HEK293 (cell line): ENCODE measurements around the gene FGR.

Experiments used
- CTCF ChIP-seq: fragments of 450-650 bp; formaldehyde crosslinking; IDR thresholded peaks from 2 replicates; pipeline ENCODE4 v1.5.1; 2016; ENCODE audit warnings: missing biosample characterization, missing genetic modification characterization
- SCRT1 ChIP-seq: fragments of 450-650 bp; formaldehyde crosslinking; IDR thresholded peaks from 2 replicates; pipeline ENCODE4 v1.5.1; 2016; ENCODE audit warnings: missing biosample characterization, missing genetic modification characterization, borderline replicate concordance
- YY1 ChIP-seq: fragments of 450-650 bp; formaldehyde crosslinking; IDR thresholded peaks from 2 replicates; pipeline ENCODE4 v1.5.1; 2018; ENCODE audit warnings: missing biosample characterization, missing genetic modification characterization
- ZNF175 ChIP-seq: fragments of 450-650 bp; formaldehyde crosslinking; IDR thresholded peaks from 2 replicates; pipeline ENCODE4 v1.5.1; 2016; ENCODE audit warnings: missing biosample characterization, missing genetic modification characterization
- ZNF514 ChIP-seq: fragments of 450-650 bp; formaldehyde crosslinking; IDR thresholded peaks from 2 replicates; pipeline ENCODE4 v1.5.1; 2016; ENCODE audit warnings: missing biosample characterization, missing genetic modification characterization

- TF ChIP-seq ZNF514 (tag by site-specific recombination) (no peak), CTCF (tag by site-specific recombination) (no peak), SCRT1 (tag by site-specific recombination) (no peak), ZNF175 (tag by site-specific recombination) (no peak), YY1 (no peak)
These were observed 11.4 kb downstream of the FGR start for GRCh38 chr1:27623327-27624212.
